T-helper 2 cell (primary cell): ENCODE results near the gene SUMO3.

Source experiments
- DNase-seq, 5 experiments: peaks; one replicate each; pipeline versions ENCODE4 v3.0.0 to v3.0.0-alpha.2; 2012 to 2022

Gene SUMO3

DNA sequence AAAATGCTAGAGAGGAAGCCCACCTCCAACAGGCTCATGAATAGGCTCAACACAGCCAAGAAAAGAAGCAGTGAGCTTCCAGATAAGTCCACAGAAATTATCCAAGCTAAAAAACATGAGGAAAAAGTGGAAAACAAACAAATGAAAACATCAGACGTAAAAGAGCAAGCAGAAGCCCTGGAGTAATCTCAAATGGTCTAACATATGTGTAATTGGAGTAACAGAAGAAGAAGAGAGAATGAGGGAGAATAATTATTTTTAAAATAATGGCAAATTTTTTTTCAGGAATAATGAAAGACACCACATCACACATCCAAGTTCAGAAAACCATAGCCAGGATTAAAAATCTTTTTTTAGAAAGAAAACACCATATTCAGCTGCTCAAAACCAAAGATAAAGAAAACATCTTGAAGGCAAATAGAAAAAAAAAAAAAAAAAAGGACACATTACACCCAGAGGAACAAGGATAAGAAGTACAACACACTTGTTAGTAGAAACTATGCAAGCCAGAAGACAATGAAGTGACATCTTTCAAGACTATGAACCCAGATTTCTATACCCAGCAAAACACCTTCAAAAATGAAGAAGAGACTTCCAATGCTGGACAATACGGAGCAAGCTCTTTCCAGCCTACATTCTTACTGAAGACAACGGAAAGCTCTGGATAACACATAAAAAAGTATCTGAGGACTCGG lies 10.6 kb upstream of the SUMO3 start:
- no peak for DNase-seq

DNA sequence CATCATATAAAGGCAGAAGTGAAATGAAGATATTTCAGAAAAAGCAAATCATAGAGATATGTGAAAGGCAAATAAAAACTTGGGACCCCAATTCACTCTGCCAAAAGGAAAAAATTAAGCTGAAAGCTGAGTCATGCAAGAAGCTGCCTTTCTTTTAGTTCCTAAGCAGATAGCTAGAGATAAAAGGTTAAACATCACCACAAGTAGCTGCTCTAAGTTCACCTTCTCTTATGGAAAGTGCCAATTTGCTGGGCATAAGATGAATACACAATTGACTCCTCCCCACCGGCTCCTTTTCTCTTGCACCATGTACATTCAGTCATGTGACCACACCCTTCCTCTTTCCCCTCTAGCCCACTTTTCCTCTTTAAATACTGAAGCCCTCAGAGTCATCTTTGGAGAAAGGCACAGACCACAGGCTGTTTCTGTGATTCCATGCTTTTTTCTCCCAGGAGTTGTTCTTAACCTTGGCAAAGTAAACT lies 5.4 kb upstream of the SUMO3 start:
- no peak for DNase-seq

DNA sequence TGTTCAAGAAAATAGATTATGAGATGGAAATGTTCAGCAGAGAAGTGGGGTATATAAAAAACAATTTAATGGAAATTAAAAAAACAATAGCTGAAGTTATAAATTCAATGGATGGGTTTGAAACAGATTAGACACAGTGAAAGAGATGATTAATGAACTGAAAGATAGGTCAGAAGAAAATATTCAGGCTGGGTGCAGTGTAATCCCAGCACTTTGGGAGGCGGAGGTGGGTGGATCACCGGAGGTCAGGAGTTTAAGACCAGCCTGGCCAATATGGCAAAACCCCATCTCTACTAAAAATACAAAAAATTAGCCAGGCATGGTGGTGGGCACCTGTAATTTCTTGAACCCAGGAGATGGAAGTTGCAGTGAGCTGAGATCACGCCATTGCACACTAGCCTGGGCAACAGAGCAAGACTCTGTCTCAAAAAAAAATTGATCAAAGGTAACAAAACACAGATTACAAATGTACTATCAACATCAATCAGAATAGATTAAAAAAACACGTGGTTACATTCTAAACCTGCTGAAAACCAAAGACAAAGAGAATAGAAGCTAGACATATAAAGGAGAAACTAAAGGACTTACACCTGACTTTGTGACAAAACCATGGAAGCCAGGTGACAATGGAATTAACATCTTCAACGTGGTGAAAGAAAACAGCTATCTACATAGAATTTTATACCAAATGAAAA lies 4.8 kb upstream of the SUMO3 start:
- no peak for DNase-seq

DNA sequence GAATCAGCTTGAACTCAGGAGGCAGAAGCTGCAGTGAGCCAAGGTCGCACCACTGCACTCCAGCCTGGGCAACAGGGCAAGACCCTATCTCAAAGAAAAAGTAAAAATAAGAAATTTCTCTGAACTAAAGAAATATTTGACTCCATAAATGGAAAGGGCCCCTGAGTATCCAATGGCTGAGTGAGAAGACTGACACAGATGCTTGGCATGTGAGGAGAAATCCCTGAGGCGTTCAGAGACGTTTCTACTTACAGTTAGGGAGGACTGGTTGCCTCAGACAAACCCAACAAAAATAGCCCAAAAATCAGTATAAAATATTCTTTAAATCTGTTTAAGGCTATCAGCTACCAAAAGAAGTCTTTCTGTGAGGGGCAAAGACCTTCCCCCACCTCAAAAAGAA lies 3.0 kb upstream of the SUMO3 start:
- DNase-seq, result no peak

DNA sequence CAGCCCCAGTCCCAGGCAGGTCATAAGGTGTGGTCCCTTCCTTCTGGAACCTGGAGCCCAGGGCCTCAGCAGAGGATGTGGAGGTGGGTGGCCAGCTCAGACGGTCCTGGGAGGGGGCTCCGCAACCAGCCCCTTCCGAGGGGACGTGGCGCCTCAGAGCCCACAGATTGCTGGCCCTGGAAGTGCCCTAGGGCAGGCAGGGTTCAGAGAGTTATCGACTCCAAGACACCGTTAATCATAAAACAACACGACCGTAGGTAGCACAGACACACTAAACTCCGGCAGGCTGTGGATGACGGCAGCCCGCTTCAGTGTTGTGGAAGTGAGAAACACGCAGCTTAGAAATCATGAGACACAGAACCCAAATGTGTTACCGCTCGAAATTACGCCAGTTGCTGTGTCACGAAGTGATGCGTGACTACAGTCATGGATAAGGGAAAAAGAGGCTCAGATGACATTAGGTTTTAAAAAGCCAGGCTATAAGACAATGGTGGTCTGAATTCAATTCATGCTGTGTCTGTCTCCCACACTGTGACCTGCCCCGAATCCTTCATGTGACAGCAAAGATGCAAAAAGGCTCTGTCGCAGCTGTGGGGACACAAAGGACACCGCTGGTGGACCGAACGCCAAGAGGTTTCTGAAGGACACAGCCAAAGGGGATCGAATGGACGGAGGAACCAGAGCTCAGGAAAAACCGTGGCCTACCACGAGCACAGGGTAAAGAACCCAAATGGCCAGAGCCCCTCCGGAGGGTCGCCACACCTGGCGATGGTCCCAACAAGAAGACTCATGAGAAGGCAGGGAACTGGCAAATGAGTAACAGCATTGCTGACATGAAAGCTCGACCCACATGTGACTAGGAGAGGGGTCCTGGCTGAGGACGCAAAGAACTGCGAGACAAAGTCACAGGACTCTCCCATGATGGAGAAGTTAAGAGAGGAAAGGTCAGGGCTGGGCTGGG lies 1.7 kb upstream of the SUMO3 start:
- DNase-seq, result no peak

DNA sequence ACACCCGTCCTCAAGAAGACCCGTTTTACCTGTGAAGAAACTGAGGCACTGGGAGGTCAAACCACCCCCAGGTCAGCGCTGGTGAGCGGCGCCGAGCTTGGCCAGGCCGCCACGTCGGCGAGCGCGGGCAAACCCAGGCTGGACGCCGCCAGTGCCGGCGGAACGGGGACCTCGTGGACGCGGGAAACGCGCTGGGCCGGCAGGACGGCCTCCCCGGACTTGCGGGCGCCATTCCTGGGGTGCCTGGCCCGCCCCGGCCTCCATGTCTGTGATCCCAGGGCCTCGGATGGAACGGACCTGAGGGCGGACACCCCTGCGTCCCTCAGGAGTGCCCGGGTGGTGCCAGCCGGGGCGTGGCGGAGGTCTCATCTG lies 764 bp upstream of the SUMO3 start:
- no peak for DNase-seq

DNA sequence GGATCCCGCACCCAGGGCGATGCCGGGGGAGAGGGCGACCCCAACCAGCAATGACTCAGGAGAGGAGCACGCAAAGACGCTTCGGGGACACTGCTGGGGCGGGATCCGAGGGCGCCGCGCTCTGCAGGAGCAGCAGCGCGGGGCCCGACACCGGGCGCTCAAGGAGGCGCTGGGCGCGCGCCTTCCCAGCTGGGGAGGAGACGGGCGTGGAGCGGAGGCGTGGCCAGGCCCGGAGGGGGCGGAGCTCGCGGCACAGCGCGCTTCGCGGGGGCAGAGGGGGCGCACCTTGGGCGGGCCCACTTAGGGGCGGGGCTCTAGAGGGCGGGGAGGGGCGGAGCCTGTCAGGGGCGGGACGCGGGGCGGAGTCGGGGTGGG lies 369 bp downstream of the SUMO3 start:
- peak; percentile 82 to 93 (median 90) for DNase-seq

DNA sequence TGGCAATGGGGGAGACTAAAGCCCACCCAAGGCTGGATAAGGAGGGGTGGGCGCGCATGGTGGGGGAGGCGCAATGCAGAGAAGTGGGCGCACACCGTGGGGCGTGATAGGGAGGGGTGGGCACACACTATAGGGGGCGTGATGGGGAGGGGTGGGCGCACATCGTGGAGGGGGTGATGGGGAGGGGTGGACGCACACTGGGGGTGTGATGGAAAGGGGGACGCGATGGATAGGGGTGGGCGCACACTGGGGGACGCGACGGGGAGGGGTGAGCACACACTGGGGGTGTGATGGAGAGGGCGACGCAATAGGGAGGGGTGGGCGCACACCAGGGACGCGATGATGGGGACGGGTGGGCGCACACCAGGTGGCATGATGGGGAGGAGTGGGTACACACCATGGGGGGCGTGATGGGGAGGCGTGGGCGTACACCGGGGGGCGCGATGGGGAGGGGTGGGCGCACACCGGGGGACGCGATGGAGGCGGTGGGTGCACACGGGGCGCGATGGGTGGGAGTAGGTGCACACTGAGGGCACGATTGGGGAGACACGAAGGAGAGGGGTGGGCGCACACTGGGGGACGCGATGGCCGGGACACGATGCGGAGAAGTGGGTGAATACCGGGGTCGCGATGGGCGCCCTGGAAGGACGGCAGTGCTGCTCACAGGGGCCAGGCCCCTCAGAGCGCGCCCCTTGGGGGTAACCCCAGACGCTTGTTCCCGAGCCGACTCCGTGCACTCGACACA lies 929 bp downstream of the SUMO3 start:
- DNase-seq, result no peak

DNA sequence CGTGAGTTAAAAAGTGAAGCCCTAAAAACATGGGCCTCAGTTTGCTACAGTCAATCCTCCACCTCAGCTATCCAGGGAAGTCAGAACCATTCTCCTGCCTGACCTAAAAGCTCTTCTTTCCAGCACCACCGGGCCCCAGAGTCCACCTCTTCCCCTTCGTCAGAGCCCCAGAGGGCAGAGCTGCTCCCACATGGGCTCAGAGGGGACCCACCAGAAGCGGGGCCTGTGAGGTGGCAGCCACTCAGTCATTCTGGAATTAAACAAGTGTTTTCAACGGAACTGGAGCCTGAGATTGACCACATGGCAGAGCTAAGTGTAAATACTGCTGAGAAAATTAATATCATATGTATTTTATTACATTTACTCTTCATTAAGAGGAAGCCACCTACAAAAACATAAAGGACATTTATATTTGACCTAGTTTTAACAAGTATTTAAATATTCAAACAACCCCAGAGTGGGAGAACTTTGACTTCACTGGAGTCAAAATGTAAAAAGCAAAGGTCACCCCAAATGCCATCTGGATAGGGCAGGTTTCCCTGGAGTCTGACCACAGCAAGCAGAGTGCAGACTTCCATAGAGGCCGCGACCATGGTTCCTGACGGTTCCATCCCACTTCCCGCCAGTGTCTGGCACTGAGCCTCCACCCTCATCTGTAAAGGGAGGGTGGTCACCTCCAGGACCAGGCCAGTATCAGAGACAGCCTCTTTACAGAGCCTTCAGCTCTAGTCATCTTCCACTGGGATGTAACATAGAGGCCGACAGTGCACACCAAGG lies 1.8 kb downstream of the SUMO3 start:
- no peak for DNase-seq

DNA sequence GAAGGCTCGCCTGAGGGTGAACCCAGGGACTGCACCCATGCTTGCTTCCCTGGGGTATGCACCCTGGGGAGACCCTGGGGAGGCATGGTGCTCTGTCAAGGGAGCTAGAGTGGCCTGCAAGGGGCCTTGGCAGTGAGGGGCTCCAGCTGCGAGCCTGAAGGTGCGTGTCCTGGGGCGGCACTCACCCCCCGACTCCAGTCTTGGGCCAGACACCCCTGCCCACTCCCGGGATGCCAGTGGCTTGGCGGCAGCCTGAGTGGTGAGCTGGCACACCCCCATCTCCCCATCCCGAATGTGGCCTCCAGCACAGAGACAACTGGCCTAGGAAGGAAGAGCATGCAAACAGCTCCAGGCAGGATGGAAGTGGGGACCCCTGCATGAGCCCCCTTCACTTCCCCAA lies 2.6 kb downstream of the SUMO3 start:
- DNase-seq, result no peak

DNA sequence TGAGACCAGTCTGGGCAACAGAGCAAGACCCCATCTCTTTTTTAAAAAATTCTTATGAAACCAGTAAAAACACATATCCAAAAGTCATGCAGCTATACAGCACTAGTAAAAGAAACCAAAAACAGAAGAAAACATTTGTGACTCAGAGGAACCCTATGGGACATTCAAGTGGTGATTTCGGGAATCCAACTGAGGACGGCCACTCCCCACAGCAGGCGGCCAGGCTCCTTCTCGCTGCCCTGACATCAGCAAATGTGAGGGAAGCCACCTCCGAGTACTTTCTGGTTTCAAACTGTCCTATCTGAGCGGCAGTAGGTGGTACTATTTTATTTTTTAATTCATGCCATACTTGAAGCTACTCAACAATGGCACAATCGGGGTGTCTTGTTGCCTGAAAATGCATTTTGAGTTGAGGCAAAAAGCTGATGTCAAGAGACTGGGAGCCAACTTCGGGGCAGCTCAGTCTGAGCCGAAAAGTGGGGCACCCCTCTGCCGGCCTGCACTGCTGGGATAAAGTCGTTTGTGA lies 3.3 kb downstream of the SUMO3 start:
- no peak for DNase-seq

DNA sequence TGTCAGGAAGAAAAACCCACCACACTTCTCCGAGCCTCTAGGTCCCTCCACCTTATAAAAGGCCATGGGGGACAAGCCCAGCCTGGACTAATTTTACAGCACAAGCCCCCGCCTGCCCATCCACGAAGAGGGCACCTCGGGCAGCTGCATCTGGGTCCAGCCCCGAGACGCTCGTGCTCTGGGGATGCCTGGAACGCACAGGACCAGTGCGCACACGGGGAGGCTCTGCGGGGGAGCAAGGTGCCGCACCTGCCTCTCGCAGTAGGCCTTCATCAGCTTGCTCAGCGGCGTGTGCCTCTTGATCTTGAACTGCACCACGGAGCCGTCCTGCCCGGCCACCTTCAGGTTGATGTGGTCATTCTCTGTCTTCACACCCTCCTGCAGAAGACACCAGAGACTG lies 4.1 kb downstream of the SUMO3 start:
- no peak for DNase-seq

DNA sequence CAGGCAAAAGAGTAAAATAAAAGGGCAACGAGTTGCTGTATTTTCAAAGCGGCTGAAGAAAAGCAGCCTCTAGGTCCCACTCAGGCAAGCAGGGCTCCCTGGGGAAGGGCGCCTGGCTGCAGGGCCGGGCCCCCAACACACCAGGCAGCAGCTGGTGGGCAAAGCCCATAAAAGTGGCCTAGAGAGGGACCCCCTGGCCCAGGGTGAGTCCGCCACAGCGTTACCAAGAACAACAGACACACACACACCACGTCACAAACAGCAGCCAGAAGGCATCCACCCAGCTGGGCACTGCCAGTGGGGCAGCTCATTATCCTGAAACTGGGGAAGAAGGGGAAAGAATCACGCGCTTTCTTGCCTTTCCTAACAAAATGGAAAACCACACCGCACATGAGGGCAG lies 4.7 kb downstream of the SUMO3 start:
- DNase-seq, result no peak

DNA sequence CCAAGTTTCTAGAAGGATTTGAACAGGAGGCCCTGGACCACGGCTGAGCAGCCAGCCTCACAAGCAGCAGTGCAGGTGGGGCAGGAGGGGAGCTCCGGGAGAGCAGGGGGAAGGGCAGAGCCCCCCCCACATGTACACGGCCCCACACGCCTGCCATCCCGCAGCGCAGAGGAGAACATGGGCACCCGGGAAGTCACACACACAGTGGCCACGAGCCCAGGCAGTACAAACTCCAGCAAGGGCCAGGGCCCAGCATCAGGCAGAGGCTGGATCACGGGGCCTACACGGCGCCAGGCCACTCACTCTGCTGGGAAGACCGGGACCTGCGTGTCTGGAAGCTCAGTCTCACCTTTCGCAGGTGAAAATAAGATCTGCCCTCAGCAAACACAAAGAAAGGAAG lies 5.2 kb downstream of the SUMO3 start:
- no peak for DNase-seq

DNA sequence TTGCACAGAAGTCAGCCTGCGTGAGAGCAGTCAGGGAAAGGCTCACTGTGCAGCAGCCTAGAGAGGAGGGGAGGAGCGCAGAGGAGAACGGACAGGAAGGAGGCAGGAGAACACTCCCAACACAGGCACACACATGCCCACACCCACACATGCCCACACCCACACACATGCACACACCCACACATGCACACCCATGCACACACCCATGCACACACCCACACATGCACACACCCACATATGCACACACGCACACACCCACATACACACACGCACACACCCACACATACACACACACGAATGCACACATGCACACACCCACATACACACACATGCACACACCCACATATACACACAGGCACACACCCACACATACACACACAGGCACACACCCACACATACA lies 7.1 kb downstream of the SUMO3 start:
- no peak for DNase-seq

DNA sequence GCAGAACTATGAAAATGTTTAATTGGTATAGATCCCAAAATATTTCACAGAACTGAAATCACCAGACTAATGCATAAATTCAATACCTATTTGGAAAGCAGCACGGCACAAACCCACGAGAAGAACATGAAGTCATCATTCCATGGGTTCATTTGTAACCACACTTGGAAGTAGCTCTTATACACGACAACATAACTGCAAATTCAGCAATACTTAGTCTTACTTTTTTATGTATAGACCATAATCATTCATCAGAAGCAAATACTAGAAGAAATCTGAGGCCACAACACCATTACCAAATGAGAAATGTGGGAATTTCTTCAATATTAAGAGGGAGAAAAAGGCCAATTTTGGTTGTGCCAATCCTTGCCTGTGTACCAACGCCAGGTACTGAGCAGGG lies 12.0 kb downstream of the SUMO3 start:
- no peak for DNase-seq

DNA sequence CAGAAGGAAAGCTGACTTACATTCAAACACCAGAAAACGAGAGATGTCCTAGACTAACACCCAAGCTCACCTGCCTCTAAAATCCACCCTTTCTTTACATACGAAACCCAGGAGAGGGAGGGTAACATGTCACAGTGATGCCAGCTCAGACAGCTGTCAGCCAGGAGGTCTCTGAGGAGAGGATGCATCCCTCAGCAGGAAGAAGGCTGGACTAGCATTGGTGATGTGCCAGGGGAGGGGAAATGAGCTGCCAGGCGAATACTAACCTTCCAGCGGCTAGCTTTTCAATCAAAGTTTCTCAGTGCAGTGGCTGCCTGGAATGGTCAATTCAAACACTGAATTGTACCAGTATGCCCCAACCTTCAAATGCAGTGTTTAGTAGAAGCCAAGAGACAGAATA lies 12.6 kb downstream of the SUMO3 start:
- no peak for DNase-seq

DNA sequence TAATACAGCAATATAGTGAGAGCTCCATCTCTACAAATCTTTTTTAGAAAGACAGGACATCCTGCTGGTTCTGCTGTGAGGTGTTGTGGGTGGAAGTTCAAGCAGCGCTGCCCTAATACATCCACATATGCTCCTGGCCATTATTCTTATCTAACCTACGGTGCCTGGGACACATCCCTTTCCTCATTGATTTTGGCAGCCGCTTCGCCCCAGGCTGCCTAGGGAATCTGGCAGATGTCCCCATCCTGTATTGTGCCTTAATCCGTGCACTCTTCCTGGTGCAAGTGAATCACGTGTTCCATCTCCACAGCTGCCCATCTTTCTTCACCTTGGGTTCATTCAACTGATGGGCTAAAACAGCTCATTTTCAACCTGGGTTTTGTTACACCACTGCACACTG lies 13.1 kb downstream of the SUMO3 start:
- DNase-seq, result no peak

DNA sequence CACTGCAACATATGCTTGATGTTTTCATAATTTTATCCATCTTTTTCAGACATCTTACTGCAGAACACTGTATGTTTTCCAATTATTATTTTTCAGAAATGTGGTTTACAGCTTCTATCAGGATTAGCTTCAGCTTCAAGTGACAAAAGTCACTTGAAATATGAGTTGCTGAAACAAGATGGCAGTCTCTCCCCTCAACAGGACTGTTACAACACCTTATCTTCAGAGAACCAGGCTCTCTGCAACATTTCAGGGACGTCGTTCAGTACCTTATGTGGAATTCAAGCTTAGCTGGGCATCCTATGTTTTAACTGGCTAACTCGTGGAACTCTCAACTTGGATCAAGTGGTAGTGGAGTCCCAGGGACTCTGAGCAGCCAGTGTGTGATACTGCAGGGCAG lies 14.2 kb downstream of the SUMO3 start:
- DNase-seq, result no peak

DNA sequence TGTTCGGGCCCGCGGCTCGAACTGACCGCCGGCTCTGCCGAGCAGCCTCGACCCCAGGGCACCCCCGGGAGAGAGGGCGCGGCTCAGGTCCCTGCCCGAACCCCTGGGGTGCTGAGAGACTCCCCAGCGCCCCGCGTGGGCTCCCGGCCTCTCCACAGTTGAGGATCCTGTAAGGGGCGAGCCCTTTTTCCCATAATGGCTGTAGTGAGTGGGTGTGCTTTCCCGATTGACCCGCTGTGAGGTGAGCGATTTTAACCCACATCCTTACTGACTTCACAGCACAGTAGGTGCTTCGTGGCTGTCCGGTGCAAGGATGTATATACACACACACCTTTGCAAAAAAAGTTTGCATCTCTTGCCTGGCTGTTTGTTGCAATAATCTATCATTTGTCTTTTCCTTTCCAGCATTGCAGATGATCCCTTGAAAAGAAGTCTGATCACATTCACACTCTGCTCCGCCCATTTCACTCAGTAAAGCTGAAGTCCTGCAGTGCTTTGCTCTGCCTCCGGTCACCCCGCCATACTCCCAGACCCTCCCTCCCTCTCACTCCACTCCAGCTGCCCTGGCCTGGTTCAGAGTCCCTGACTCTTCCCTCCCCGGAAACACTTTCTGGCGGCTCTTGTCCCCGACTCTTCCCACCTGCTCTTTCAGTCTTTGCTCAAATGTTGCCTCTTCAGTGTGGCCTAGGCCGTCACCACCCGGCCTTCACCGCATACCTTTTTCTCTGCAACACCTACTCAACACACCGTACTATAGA lies 15.3 kb downstream of the SUMO3 start:
- DNase-seq, result peak in 1 of 5 experiments; percentile 15
